Ishikawa (cell line): Measurements from ENCODE around the gene DROSHA.

ENCODE experiments used
- CEBPB ChIP-seq: IDR thresholded peaks from 2 replicates; pipeline ENCODE4 v1.6.1; 2012
- CREB1 ChIP-seq: IDR thresholded peaks from 2 replicates; pipeline ENCODE4 v1.6.1; 2012; ENCODE audit warnings: low read depth
- EGR1 ChIP-seq: IDR thresholded peaks from 2 replicates; pipeline ENCODE4 v1.6.1; 2012
- EP300 ChIP-seq: IDR thresholded peaks from 2 replicates; pipeline ENCODE4 v1.6.1; 2012; ENCODE audit warnings: borderline replicate concordance
- FOXM1 ChIP-seq: IDR thresholded peaks from 2 replicates; pipeline ENCODE4 v1.6.1; 2012; ENCODE audit warnings: low read depth, borderline replicate concordance
- REST ChIP-seq: IDR thresholded peaks from 2 replicates; pipeline ENCODE4 v1.6.1; 2012; ENCODE audit warnings: low read depth, mild to moderate bottlenecking
- TCF12 ChIP-seq: IDR thresholded peaks from 2 replicates; pipeline ENCODE4 v1.6.1; 2012; ENCODE audit warnings: low read depth
- YY1 ChIP-seq: IDR thresholded peaks from 2 replicates; pipeline ENCODE4 v1.6.1; 2012; ENCODE audit warnings: low read depth

DNA sequence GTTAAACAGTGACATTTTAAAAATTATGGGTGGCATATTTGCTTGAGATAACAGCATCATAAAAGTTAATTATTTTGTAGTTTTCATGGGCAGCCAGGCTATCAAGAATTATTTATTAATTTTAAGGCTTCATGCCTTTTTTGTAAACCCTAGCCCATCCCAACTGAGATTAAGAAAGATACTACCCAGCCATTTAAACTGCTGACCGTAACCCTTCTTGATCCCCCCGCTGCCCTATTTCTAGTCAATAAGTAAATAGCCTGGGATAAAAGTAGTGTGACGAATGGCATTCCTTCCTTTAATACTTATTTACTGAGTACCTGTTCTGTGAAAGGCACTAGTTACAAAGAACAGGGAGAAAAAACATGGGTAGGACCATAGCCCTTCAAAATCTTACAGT is 88.3 kb downstream of the DROSHA start:
- TF ChIP-seq EGR1 (no peak), FOXM1 (no peak), TCF12 (no peak), CEBPB (no peak), REST (no peak), CREB1 (no peak), YY1 (no peak), EP300 (no peak)
